ENCODE data around the gene TANGO2. TPM values are rescaled to one million over a fixed set of nuclear protein-coding genes. Genes with fewer than 3 reads are reported as not detected.

TANGO2 gene
- total RNA-seq, 1 donor from 2014 or later, result 10.0 TPM

- Histone ChIP-seq H3K36me3 (no peaks in the 10 kb centered on the region), H4K20me1 (ENCODE audit: low read depth) (peaks cover 25% of the 10 kb centered on the region)
- DNase-seq (ENCODE audit: low spot score), result no peak
These were observed 91.0 kb downstream of the TANGO2 start for GRCh38 chr22:20111689-20112622.

GRCh38 chr22:20112623-20113511, 92.0 kb downstream of the TANGO2 start:
- peaks cover 8% of the 10 kb centered on the region for H3K27me3 Mint-ChIP-seq (ENCODE audit: insufficient read depth, low read depth)
- TF ChIP-seq EZH2phosphoT487 (IDR thresholded peaks at IDR 0.05) (no peak), CTCF (IDR thresholded peaks at IDR 0.05) (no peak), EZH2 (IDR thresholded peaks at IDR 0.05) (no peak)
- Histone ChIP-seq H3F3A (ENCODE audit: low read depth) (peaks cover 46% of the 10 kb centered on the region), H3K4me2 (no peak overlapping the region), H3K9me3 (ENCODE audit: low read depth) (no peaks in the 10 kb centered on the region), H3K79me2 (ENCODE audit: low read depth) (peaks cover 24% of the 10 kb centered on the region), H3K9ac (no peak overlapping the region), H4K20me1 (ENCODE audit: low read depth) (peaks cover 25% of the 10 kb centered on the region), H3K4me3 (no peak overlapping the region), H3K27ac (no peak overlapping the region), H3K36me3 (no peaks in the 10 kb centered on the region), H3K27me3 (no peaks in the 10 kb centered on the region), H3K4me1 (peaks cover 3% of the 10 kb centered on the region), H2AFZ (replicated peaks) (no peak overlapping the region)
- no peak for DNase-seq (ENCODE audit: low spot score)
- H3K36me3 Mint-ChIP-seq, result peaks cover 15% of the 10 kb centered on the region
- H3K27ac Mint-ChIP-seq, result no peak overlapping the region
- H3K9me3 Mint-ChIP-seq, result peaks cover 2% of the 10 kb centered on the region
- H3K4me1 Mint-ChIP-seq, result peaks cover 5% of the 10 kb centered on the region
- H3K4me3 Mint-ChIP-seq, result no peak overlapping the region

More at GRCh38 chr22:20111689-20112622, 91.0 kb downstream of the TANGO2 start:
- H3K27ac Mint-ChIP-seq, result no peak overlapping the region
- peaks cover 5% of the 10 kb centered on the region for H3K4me1 Mint-ChIP-seq
- H3K4me3 Mint-ChIP-seq, result peak overlapping the region; percentile 33
- Histone ChIP-seq H3F3A (ENCODE audit: low read depth) (peaks cover 46% of the 10 kb centered on the region), H3K4me3 (no peak overlapping the region), H3K4me1 (peaks cover 3% of the 10 kb centered on the region), H3K9me3 (ENCODE audit: low read depth) (no peaks in the 10 kb centered on the region), H3K79me2 (ENCODE audit: low read depth) (peaks cover 18% of the 10 kb centered on the region), H2AFZ (replicated peaks) (no peak overlapping the region), H3K9ac (no peak overlapping the region), H3K27ac (no peak overlapping the region), H3K4me2 (no peak overlapping the region), H3K27me3 (no peaks in the 10 kb centered on the region)
- peaks cover 17% of the 10 kb centered on the region for H3K36me3 Mint-ChIP-seq
- H3K27me3 Mint-ChIP-seq (ENCODE audit: insufficient read depth, low read depth), result peaks cover 10% of the 10 kb centered on the region
- H3K9me3 Mint-ChIP-seq, result peaks cover 2% of the 10 kb centered on the region
- no peak for TF ChIP-seq EZH2phosphoT487 (IDR thresholded peaks at IDR 0.05)
- TF ChIP-seq EZH2 (IDR thresholded peaks at IDR 0.05), result no peak
- no peak for TF ChIP-seq CTCF (IDR thresholded peaks at IDR 0.05)

GRCh38 chr22:20113551-20114310, 92.8 kb downstream of the TANGO2 start:
- Mint-ChIP-seq H3K27me3 (ENCODE audit: insufficient read depth, low read depth) (peaks cover 7% of the 10 kb centered on the region), H3K27ac (no peak overlapping the region), H3K4me3 (peak overlapping the region; percentile 63), H3K4me1 (peaks cover 11% of the 10 kb centered on the region), H3K36me3 (peaks cover 13% of the 10 kb centered on the region), H3K9me3 (peaks cover 2% of the 10 kb centered on the region)
- no peak for TF ChIP-seq EZH2 (IDR thresholded peaks at IDR 0.05)
- no peak overlapping the region for H3K4me2 ChIP-seq
- no peak overlapping the region for H3K27ac ChIP-seq
- H3K79me2 ChIP-seq (ENCODE audit: low read depth), result peaks cover 33% of the 10 kb centered on the region
- DNase-seq (ENCODE audit: low spot score), result no peak
- H2AFZ ChIP-seq (replicated peaks), result no peak overlapping the region
- H3K4me3 ChIP-seq, result no peak overlapping the region
- H3F3A ChIP-seq (ENCODE audit: low read depth), result peaks cover 46% of the 10 kb centered on the region
- no peaks in the 10 kb centered on the region for H3K27me3 ChIP-seq
- H3K9me3 ChIP-seq (ENCODE audit: low read depth), result no peaks in the 10 kb centered on the region
- H3K9ac ChIP-seq, result no peak overlapping the region
- H3K36me3 ChIP-seq, result no peaks in the 10 kb centered on the region
- H4K20me1 ChIP-seq (ENCODE audit: low read depth), result peaks cover 34% of the 10 kb centered on the region
- H3K4me1 ChIP-seq, result peaks cover 8% of the 10 kb centered on the region
